Epidermal melanocyte (primary cell): ENCODE results near the gene ZSCAN4.
A peak's percentile ranks its signal among the peaks of the same experiment; 100 is the strongest.

Experiments
- DNase-seq: peaks from one replicate; pipeline ENCODE4 v3.0.0; 2011; ENCODE audit warnings: low spot score; ENCODE audit not compliant: insufficient read length

ZSCAN4 gene

GRCh38 chr19:57668635-57669034 is at the start of gene ZSCAN4:
ZSCAN4 (plus strand) TSS chr19:57668935; CDS start chr19:57676146, 7,211 bp downstream.
- no peak for DNase-seq

- DNase-seq: no peak
Observed at GRCh38 chr19:57620673-57621348, 47.9 kb upstream of the ZSCAN4 start.

- no peak for DNase-seq
Observed at GRCh38 chr19:57623091-57623490, 45.6 kb upstream of the ZSCAN4 start.

- DNase-seq: peak; percentile 86
Observed at GRCh38 chr19:57632987-57633831, 35.5 kb upstream of the ZSCAN4 start, which contains the start of gene ZNF211. ZNF211 (plus strand) TSS chr19:57633168; CDS start chr19:57633347, 179 bp downstream.

GRCh38 chr19:57633832-57634131 is 35.0 kb upstream of the ZSCAN4 start:
- DNase-seq: no peak

GRCh38 chr19:57637379-57637778 is 31.4 kb upstream of the ZSCAN4 start:
- no peak for DNase-seq

GRCh38 chr19:57641715-57642234 is 27.0 kb upstream of the ZSCAN4 start:
- DNase-seq: no peak

- no peak for DNase-seq
Observed at GRCh38 chr19:57642396-57643046, 26.2 kb upstream of the ZSCAN4 start.

GRCh38 chr19:57643734-57644133 is 25.0 kb upstream of the ZSCAN4 start:
- no peak for DNase-seq

GRCh38 chr19:57648331-57649003 is 20.3 kb upstream of the ZSCAN4 start:
- no peak for DNase-seq

- no peak for DNase-seq
Observed at GRCh38 chr19:57651654-57651996, 17.1 kb upstream of the ZSCAN4 start.

- no peak for DNase-seq
Observed at GRCh38 chr19:57653689-57654088, 15.0 kb upstream of the ZSCAN4 start.

GRCh38 chr19:57655443-57655842 is 13.3 kb upstream of the ZSCAN4 start:
- DNase-seq: no peak

GRCh38 chr19:57656346-57656745 is 12.4 kb upstream of the ZSCAN4 start:
- no peak for DNase-seq

- DNase-seq: peak; percentile 35
Observed at GRCh38 chr19:57664269-57665127, 4.2 kb upstream of the ZSCAN4 start.

- DNase-seq: no peak
Observed at GRCh38 chr19:57665261-57665806, 3.4 kb upstream of the ZSCAN4 start.

- DNase-seq: no peak
Observed at GRCh38 chr19:57667228-57667627, 1.5 kb upstream of the ZSCAN4 start.

GRCh38 chr19:57671124-57671895 is 2.6 kb downstream of the ZSCAN4 start:
- no peak for DNase-seq

GRCh38 chr19:57672466-57672865 is 3.7 kb downstream of the ZSCAN4 start:
- DNase-seq: no peak

- DNase-seq: no peak
Observed at GRCh38 chr19:57675881-57676280, 7.1 kb downstream of the ZSCAN4 start.
